Transverse colon (tissue), 4 donors: ENCODE results near the gene TRANK1.

Experiments used
- POLR2A ChIP-seq: fragments of 450-650 bp; IDR thresholded peaks from one replicate; pipeline ENCODE4 v1.6.1; 2016; ENCODE audit warnings: antibody characterized with exemption, mild to moderate bottlenecking, moderate library complexity
- POLR2AphosphoS5 ChIP-seq, 3 donors: sonication (generic); formaldehyde crosslinking; IDR thresholded peaks; one replicate each; pipeline ENCODE4 v1.6.1; 2016; ENCODE audit warnings: antibody characterized with exemption in 3 of 3
- TF ChIP-seq, protein P1 (sequence below), 5 experiments: fragments of 200-600 bp in 3 of 5; fragments of 450-650 bp in 2 of 5; sonication (generic) in 3 of 5; IDR thresholded peaks; 1 replicate in 2 of 5; 2 replicates in 3 of 5; pipeline ENCODE4 v1.5.1; 2016 to 2017; ENCODE audit warnings: antibody characterized with exemption in 5 of 5, inconsistent platforms in 3 of 5, mild to moderate bottlenecking in 2 of 5, moderate library complexity in 1 of 5

DNA sequence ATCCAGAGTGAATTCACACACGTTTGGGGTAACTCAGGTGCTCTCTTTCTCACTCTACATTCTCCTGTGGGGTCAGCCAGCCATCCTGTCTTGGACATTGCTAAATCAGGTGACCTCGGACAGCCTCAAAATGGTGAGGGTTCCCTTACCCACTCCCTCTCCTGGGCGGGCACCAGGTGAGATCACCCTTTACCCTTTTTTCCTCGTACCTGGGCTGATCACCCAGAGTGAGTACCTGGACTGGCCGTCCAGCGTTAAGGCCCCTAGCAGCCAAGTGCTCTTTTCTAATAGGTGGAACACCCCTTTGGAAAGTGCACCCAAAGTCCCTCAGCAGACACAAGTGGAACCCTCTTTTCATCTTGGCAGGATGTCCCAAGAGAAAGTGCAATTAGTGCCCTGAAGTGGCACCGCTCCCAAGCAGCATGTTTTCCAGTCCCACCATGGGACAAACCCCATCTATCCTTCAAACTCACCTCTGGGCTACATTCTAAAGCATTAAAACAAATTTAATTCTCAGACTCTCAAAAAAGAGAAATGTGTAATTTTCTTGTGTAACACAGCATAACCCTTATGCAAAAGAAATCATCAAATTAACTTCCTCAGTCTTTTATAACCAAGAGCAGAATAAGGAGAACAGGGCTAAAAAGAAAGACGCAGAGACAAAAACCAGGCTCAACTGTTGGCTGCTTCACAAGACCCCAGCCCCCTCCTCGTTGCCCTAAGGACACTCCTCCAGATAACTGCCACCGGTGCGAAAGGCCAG is 20.7 kb downstream of the TRANK1 start:
- TF ChIP-seq POLR2A: no peak
- TF ChIP-seq, protein P1, sequence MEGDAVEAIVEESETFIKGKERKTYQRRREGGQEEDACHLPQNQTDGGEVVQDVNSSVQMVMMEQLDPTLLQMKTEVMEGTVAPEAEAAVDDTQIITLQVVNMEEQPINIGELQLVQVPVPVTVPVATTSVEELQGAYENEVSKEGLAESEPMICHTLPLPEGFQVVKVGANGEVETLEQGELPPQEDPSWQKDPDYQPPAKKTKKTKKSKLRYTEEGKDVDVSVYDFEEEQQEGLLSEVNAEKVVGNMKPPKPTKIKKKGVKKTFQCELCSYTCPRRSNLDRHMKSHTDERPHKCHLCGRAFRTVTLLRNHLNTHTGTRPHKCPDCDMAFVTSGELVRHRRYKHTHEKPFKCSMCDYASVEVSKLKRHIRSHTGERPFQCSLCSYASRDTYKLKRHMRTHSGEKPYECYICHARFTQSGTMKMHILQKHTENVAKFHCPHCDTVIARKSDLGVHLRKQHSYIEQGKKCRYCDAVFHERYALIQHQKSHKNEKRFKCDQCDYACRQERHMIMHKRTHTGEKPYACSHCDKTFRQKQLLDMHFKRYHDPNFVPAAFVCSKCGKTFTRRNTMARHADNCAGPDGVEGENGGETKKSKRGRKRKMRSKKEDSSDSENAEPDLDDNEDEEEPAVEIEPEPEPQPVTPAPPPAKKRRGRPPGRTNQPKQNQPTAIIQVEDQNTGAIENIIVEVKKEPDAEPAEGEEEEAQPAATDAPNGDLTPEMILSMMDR (IDR thresholded peaks at IDR 0.05): no peak
- TF ChIP-seq POLR2AphosphoS5 (IDR thresholded peaks at IDR 0.05): no peak
